Measurements from ENCODE around the gene CDYL2.

DNA sequence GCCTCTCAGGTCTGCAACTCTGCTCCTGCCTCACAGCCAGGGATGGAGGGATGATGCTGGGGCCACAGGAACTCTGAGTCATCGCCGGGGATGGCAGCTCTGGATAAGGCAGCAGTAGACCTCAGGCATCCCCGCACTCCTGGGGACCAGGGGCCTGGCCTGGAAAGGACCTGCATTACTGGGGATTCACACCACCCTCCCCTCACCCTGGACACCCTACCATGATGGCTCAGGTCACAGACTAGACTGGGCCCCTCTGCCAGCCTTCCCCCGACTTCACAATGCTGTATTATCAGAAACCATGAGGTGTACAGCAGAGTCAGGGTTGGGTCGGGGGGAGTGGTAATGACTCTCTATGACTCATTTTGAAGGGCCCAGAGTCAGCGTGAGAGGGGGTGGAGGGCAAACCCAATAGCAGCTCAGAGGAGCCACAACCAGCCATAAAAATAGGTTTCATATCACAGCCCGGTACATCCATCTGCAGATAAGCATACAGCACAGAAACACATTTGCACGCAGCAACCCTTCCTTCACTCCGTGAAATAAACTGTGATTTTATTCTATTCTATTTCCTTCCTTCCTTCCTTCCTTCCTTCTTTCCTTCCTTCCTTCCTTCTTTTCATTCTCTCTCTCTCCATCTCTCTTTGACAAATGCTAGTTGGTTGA lies 234.8 kb downstream of the CDYL2 start:
- TF ChIP-seq, protein P1, sequence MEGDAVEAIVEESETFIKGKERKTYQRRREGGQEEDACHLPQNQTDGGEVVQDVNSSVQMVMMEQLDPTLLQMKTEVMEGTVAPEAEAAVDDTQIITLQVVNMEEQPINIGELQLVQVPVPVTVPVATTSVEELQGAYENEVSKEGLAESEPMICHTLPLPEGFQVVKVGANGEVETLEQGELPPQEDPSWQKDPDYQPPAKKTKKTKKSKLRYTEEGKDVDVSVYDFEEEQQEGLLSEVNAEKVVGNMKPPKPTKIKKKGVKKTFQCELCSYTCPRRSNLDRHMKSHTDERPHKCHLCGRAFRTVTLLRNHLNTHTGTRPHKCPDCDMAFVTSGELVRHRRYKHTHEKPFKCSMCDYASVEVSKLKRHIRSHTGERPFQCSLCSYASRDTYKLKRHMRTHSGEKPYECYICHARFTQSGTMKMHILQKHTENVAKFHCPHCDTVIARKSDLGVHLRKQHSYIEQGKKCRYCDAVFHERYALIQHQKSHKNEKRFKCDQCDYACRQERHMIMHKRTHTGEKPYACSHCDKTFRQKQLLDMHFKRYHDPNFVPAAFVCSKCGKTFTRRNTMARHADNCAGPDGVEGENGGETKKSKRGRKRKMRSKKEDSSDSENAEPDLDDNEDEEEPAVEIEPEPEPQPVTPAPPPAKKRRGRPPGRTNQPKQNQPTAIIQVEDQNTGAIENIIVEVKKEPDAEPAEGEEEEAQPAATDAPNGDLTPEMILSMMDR (IDR thresholded peaks at IDR 0.05; ENCODE audit: extremely low read depth in 1 of 2, insufficient read depth in 1 of 2, low read depth in 1 of 2, low read length in 2 of 2) = no peak
- TF ChIP-seq EZH2 (IDR thresholded peaks at IDR 0.05; ENCODE audit: borderline replicate concordance, low read depth, low read length, severe bottlenecking) = no peak
- TF ChIP-seq POLR2AphosphoS5 (IDR thresholded peaks at IDR 0.05; ENCODE audit: insufficient read depth, low read depth, low read length) = no peak
- TF ChIP-seq POLR2A (IDR thresholded peaks at IDR 0.05; ENCODE audit: low read depth, low read length) = no peak
